Measurements from ENCODE around the gene CGN.

DNA sequence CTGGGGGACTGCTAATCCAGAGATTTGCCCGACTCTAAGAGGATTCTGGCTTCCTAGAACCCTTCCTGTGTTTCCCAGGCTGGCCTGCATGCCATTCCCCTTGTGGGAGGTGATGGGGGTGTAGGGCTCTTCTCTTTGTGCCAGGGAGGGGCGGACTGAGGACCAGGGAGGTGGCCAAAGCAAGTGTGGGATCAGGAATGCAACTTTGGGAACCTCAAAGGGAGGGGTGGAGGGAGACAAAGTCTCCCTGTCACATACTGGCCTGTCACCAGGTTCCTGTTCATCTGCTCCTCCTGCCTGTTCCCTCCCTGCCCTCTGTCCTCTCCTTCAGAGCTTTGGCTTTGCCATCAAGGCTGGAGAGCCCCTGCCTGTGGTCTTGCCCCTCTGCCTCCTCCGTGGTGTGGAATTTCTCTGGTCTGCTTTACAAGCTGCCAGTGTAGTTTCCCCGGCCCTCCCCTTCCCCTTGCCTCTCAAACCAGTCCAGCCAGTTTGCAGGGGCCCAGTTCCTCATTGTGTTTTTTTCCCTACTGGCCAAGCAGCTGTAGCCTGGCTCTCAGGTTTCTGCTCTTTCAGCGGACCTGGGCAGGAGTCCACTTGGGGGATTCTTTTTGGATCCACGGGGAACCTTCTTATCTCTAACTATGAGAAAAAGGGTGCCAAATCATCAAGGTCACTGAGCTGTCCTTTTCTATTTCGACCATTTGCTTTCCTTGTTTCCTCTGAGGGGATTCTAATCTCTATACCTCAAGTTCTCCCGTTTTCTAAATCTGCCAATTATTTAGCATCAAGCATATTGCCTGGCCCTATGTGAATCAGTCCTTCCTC is 1.8 kb downstream of the CGN start:
- TF ChIP-seq CTCF (IDR thresholded peaks at IDR 0.05) (no peak), EZH2 (IDR thresholded peaks at IDR 0.05; ENCODE audit: borderline replicate concordance, insufficient read depth, low read depth, low read length, poor library complexity, severe bottlenecking) (no peak)
